Measurements from ENCODE around the gene PLIN4.

PLIN4 gene

GRCh38 chr19:4523306-4524110 is 5.2 kb upstream of the PLIN4 start:
- Mint-ChIP-seq H3K27ac (no peak overlapping the region), H3K4me1 (ENCODE audit: low read depth) (no peaks in the 10 kb centered on the region), H3K27me3 (peaks cover 5% of the 10 kb centered on the region), H3K9me3 (no peaks in the 10 kb centered on the region), H3K36me3 (ENCODE audit: low read depth) (no peaks in the 10 kb centered on the region), H3K4me3 (no peak overlapping the region)
- DNase-seq = peak; percentile 51

GRCh38 chr19:4522291-4523002 is 4.2 kb upstream of the PLIN4 start:
- Mint-ChIP-seq H3K36me3 (ENCODE audit: low read depth) (no peaks in the 10 kb centered on the region), H3K4me1 (ENCODE audit: low read depth) (no peaks in the 10 kb centered on the region), H3K27ac (no peak overlapping the region), H3K27me3 (peaks cover 5% of the 10 kb centered on the region), H3K4me3 (no peak overlapping the region), H3K9me3 (no peaks in the 10 kb centered on the region)
- DNase-seq = no peak

- no peak for DNase-seq
- Mint-ChIP-seq H3K4me1 (ENCODE audit: low read depth) (no peaks in the 10 kb centered on the region), H3K4me3 (no peak overlapping the region), H3K9me3 (no peaks in the 10 kb centered on the region), H3K27me3 (peaks cover 5% of the 10 kb centered on the region), H3K36me3 (ENCODE audit: low read depth) (no peaks in the 10 kb centered on the region), H3K27ac (no peak overlapping the region)
These were observed 3.6 kb upstream of the PLIN4 start for GRCh38 chr19:4521888-4522242.

GRCh38 chr19:4521170-4521887 is 3.0 kb upstream of the PLIN4 start:
- Mint-ChIP-seq H3K36me3 (ENCODE audit: low read depth) (no peaks in the 10 kb centered on the region), H3K4me1 (ENCODE audit: low read depth) (no peaks in the 10 kb centered on the region), H3K27me3 (peaks cover 5% of the 10 kb centered on the region), H3K4me3 (no peak overlapping the region), H3K9me3 (no peaks in the 10 kb centered on the region), H3K27ac (no peak overlapping the region)
- DNase-seq = no peak

- Mint-ChIP-seq H3K9me3 (no peaks in the 10 kb centered on the region), H3K4me1 (ENCODE audit: low read depth) (no peaks in the 10 kb centered on the region), H3K4me3 (no peak overlapping the region), H3K27me3 (peaks cover 5% of the 10 kb centered on the region), H3K36me3 (ENCODE audit: low read depth) (no peaks in the 10 kb centered on the region), H3K27ac (no peak overlapping the region)
- no peak for DNase-seq
These were observed 1.4 kb upstream of the PLIN4 start for GRCh38 chr19:4519521-4520277.

- H3K36me3 Mint-ChIP-seq (ENCODE audit: low read depth) = no peaks in the 10 kb centered on the region
- no peak overlapping the region for H3K4me3 Mint-ChIP-seq
- peaks cover 5% of the 10 kb centered on the region for H3K27me3 Mint-ChIP-seq
- no peaks in the 10 kb centered on the region for H3K4me1 Mint-ChIP-seq (ENCODE audit: low read depth)
- DNase-seq = no peak
- no peaks in the 10 kb centered on the region for H3K9me3 Mint-ChIP-seq
- H3K27ac Mint-ChIP-seq = no peak overlapping the region
These were observed 848 bp upstream of the PLIN4 start for GRCh38 chr19:4519172-4519496.

- Mint-ChIP-seq H3K36me3 (ENCODE audit: low read depth) (no peaks in the 10 kb centered on the region), H3K4me3 (no peak overlapping the region), H3K27ac (no peak overlapping the region), H3K9me3 (no peaks in the 10 kb centered on the region), H3K4me1 (ENCODE audit: low read depth) (no peaks in the 10 kb centered on the region), H3K27me3 (peaks cover 5% of the 10 kb centered on the region)
- DNase-seq = no peak
These were observed 732 bp downstream of the PLIN4 start for GRCh38 chr19:4517451-4518057.

GRCh38 chr19:4516939-4517300 is 1.4 kb downstream of the PLIN4 start:
- peaks cover 5% of the 10 kb centered on the region for H3K27me3 Mint-ChIP-seq
- DNase-seq = no peak
- no peaks in the 10 kb centered on the region for H3K36me3 Mint-ChIP-seq (ENCODE audit: low read depth)
- H3K4me1 Mint-ChIP-seq (ENCODE audit: low read depth) = no peaks in the 10 kb centered on the region
- no peaks in the 10 kb centered on the region for H3K9me3 Mint-ChIP-seq
- no peak overlapping the region for H3K27ac Mint-ChIP-seq
- H3K4me3 Mint-ChIP-seq = no peak overlapping the region

- Mint-ChIP-seq H3K27ac (no peak overlapping the region), H3K4me1 (ENCODE audit: low read depth) (no peaks in the 10 kb centered on the region), H3K36me3 (ENCODE audit: low read depth) (no peaks in the 10 kb centered on the region), H3K4me3 (no peak overlapping the region), H3K9me3 (no peaks in the 10 kb centered on the region), H3K27me3 (peaks cover 5% of the 10 kb centered on the region)
- no peak for DNase-seq
These were observed 1.9 kb downstream of the PLIN4 start for GRCh38 chr19:4516199-4516938.

- Mint-ChIP-seq H3K27ac (no peak overlapping the region), H3K36me3 (ENCODE audit: low read depth) (no peaks in the 10 kb centered on the region), H3K9me3 (no peaks in the 10 kb centered on the region), H3K4me1 (ENCODE audit: low read depth) (no peaks in the 10 kb centered on the region), H3K4me3 (no peak overlapping the region), H3K27me3 (peaks cover 5% of the 10 kb centered on the region)
- no peak for DNase-seq
These were observed 2.6 kb downstream of the PLIN4 start for GRCh38 chr19:4515732-4516131.

GRCh38 chr19:4513248-4513647 is 5.0 kb downstream of the PLIN4 start:
- no peak for DNase-seq
- H3K27ac Mint-ChIP-seq = no peak overlapping the region
- no peak overlapping the region for H3K4me3 Mint-ChIP-seq
- H3K9me3 Mint-ChIP-seq = no peaks in the 10 kb centered on the region
- no peaks in the 10 kb centered on the region for H3K36me3 Mint-ChIP-seq (ENCODE audit: low read depth)
- no peaks in the 10 kb centered on the region for H3K27me3 Mint-ChIP-seq
- no peaks in the 10 kb centered on the region for H3K4me1 Mint-ChIP-seq (ENCODE audit: low read depth)

- Mint-ChIP-seq H3K4me3 (no peak overlapping the region), H3K27ac (no peak overlapping the region), H3K9me3 (no peaks in the 10 kb centered on the region), H3K36me3 (ENCODE audit: low read depth) (no peaks in the 10 kb centered on the region), H3K4me1 (ENCODE audit: low read depth) (no peaks in the 10 kb centered on the region), H3K27me3 (no peaks in the 10 kb centered on the region)
- DNase-seq = no peak
These were observed 6.2 kb downstream of the PLIN4 start for GRCh38 chr19:4512070-4512469.

GRCh38 chr19:4511300-4512054 is 6.8 kb downstream of the PLIN4 start:
- no peak overlapping the region for H3K4me3 Mint-ChIP-seq
- H3K27me3 Mint-ChIP-seq = no peaks in the 10 kb centered on the region
- H3K36me3 Mint-ChIP-seq (ENCODE audit: low read depth) = no peaks in the 10 kb centered on the region
- H3K9me3 Mint-ChIP-seq = no peaks in the 10 kb centered on the region
- DNase-seq = no peak
- peaks cover 3% of the 10 kb centered on the region for H3K4me1 Mint-ChIP-seq (ENCODE audit: low read depth)
- no peak overlapping the region for H3K27ac Mint-ChIP-seq

All from activated T-cell treated with anti-CD3 and anti-CD28 coated beads, Interleukin-2, amount 50 U/mL, for 24 hours (primary cell).